Measurements from ENCODE around the gene OSBP2.

OSBP2 gene

DNA sequence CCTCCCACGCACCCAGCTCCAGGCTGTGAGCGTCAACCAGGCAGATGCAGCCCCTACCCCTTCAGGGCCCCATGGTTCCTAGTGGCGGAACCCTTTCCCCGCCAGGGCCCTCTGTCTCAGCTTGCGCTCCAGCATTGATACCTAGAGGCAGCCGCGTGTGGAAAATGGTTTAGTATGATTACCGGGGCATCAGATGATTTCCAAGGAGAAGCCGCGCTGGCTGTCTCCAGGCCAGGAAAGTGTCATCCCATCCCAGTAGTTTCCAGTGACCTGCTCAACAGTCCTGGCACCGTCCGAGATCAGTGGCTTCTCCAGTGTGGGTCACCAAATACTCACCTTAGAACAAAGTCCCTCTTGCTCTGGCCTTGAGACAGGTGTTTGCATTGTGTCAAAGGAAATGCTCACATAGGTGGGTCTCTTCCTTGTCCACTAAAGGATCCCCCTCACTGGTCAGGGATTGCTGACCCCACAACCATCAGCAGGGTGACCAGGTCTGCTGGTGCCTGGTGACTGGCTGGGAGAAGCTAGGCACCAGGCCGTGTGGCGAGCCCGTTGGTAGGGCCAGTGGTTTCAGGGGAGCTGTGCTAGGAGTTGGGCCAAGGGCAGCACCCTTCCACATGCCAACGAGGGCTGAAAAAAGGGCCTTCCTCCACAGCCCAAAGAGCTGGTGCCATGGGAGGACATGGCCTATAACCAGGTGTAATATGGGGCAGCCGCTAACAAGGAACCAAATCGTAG lies 164.5 kb downstream of the OSBP2 start:
- no peak overlapping the region for H3K4me3 ChIP-seq (ENCODE audit: low read depth, low read length)
- TF ChIP-seq, protein P1, sequence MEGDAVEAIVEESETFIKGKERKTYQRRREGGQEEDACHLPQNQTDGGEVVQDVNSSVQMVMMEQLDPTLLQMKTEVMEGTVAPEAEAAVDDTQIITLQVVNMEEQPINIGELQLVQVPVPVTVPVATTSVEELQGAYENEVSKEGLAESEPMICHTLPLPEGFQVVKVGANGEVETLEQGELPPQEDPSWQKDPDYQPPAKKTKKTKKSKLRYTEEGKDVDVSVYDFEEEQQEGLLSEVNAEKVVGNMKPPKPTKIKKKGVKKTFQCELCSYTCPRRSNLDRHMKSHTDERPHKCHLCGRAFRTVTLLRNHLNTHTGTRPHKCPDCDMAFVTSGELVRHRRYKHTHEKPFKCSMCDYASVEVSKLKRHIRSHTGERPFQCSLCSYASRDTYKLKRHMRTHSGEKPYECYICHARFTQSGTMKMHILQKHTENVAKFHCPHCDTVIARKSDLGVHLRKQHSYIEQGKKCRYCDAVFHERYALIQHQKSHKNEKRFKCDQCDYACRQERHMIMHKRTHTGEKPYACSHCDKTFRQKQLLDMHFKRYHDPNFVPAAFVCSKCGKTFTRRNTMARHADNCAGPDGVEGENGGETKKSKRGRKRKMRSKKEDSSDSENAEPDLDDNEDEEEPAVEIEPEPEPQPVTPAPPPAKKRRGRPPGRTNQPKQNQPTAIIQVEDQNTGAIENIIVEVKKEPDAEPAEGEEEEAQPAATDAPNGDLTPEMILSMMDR (IDR thresholded peaks at IDR 0.05; ENCODE audit: insufficient read depth, low read depth, low read length, missing control alignments) = no peak
- DNase-seq (ENCODE audit: low read depth) = no peak

DNA sequence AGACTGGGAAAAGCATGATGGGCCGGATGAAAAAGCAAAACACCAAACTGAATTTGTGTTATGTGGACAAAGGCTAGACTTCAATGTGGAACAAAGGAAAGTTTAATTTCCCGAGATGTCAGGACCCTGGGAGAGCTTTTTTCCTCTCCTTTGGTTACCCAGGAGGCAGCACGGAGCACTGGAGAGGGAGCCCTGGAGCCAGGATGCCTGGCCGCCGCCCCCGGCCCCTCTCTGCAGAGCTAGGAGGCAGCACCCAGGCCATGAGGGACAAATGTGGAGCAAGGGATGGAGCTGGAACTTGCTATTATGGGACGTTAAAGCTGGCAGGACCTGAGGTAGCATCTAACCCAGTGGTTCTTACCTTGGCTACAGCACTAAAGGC lies 165.0 kb downstream of the OSBP2 start:
- H3K4me3 ChIP-seq (ENCODE audit: low read depth, low read length) = no peak overlapping the region
- TF ChIP-seq, protein P1 (IDR thresholded peaks at IDR 0.05; ENCODE audit: insufficient read depth, low read depth, low read length, missing control alignments) = no peak
- DNase-seq (ENCODE audit: low read depth) = no peak

DNA sequence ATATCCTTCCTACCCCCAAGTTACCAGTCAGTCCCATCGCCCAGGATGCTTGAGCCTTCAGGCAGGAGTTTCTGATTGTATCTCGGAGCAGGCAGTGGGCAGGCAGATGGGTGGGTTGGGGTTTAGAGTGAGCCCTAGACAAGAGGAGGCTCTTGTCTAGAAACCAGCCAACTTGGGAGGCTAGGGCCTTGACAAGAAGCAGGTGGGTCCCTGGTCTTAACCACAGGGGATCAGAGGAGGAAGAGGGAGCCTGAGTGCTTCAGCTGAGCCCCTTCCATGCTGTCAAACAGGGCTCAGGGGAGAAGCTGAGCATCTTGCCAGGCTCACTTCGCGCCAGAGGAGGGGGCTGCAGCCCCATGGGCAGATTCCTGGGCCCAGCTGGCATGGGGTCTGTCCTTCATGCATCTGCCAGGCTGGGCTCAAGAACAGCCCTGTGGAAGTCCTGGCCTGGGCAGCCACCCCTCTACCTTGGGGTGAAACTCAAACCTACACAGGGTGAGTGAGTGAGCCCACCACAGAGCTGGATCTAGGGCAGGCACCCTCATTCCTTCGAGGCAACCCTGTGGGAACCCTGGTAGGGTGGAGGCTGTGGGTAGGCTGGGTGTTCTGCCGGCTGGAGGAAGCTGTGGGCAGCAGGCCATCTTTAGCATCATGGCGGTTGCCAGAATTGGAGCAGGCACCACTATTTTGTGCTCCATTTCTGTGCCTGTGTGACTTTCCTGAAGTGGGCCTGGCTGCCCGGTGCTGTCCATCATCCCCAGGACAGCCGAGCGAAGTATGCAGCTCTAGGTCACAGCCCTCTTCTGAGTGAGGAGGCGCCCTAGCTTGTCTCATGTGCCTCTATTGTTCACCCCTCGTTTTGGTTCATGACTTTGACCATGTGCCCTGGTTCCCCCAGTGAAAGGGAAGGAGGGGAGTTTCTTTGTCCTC lies 165.8 kb downstream of the OSBP2 start:
- H3K4me3 ChIP-seq (ENCODE audit: low read depth, low read length) = no peak overlapping the region
- TF ChIP-seq, protein P1 (IDR thresholded peaks at IDR 0.05; ENCODE audit: insufficient read depth, low read depth, low read length, missing control alignments) = no peak
- no peak for DNase-seq (ENCODE audit: low read depth)

DNA sequence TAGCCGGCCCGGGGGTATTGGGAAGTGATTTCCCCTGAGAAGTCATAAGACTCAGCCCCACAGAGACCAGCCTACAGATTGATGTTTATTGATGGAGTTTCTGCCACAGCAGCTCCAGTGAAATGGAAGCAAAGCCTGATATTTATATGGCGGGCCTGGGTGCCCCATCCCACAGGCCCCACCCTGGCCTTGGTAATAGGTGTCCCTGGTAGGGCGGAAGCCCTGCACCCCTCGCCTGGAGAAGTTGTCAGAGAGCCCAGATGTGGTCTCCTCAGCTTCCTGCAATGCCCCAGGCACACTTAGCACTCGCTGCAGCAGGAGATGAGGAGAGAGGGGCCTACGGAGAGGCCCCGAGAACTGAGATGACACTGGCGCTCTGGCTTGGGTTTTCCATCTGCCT lies 166.5 kb downstream of the OSBP2 start:
- TF ChIP-seq, protein P1 (IDR thresholded peaks at IDR 0.05; ENCODE audit: insufficient read depth, low read depth, low read length, missing control alignments) = no peak
- no peak for DNase-seq (ENCODE audit: low read depth)
- no peak overlapping the region for H3K4me3 ChIP-seq (ENCODE audit: low read depth, low read length)

DNA sequence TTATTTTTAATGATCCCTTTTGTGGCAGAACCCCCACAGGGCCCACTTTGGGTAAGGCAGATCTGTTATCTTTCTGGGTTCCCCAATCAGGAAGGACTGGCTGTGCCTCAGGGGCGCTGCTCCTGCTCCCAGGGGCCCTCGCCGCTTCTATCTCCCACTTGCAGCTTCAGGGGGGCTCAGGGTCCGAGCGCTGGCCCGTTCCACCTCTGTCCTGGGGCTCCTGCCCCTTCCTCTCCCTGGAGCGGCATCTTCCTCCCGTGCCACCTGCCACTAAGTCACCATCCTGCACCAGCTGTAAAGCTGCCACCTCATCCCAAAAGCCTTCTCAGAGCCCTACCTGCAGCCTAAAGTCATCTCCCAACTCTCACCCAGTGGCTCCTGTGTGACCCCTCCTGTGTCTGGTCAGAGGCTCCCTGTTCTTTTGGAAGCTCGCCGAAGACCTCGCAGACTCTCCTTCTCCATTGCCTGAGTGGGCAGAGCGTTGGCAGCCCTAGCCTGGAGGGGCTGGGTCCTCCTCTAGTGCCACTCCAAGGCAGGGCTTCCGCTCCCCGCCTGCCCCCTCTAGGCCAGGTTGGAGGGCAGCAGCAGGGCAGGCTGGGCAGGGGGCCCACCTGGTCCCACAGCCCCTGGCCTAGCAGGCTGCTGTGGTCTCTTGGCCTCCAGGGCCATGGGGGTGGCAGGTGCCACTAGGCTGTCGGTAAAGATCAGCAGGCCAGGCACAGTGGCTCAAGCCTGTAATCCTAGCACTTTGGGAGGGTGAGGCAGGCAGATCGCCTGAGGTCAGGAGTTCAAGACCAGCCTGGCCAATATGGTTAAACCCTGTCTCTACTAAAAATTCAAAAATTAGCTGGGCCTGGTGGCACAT lies 167.2 kb downstream of the OSBP2 start:
- DNase-seq (ENCODE audit: low read depth) = no peak
- TF ChIP-seq, protein P1 (IDR thresholded peaks at IDR 0.05; ENCODE audit: insufficient read depth, low read depth, low read length, missing control alignments) = no peak

DNA sequence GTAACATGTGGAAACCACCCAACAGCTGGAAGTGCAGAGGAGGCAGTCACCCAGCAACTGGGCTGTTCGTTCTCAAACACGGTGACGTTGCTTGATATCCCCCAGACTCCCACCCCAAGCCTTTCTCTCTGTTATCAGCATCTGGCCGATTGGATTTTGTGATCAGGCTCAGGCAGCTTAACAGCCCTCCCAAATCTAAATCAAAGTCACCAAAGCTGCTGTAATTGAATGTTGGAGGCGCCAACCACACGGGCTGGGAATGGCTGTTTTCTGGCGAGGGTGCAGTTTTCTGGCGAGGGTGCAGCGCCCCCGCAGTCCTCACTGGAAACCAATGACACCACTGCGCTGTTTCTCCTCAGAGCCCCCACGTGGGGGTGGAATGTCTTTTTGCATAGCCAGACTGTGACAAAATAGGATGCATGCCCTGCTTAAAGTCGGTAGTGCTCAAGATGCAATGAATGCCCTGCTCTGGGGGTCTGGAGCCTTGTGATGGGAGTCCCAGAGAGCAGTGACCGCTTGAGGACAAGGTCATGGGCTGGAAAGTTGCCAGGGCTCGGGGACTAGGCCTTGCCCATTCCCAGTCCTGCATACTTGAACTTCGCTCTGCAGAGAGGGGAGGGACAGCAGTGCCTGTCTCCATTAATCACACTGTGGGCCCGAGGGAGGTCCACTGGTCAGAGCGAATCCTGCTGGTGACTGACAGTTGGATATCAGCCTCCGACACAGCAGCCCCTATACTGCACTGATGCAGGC lies 168.6 kb downstream of the OSBP2 start:
- TF ChIP-seq, protein P1 (IDR thresholded peaks at IDR 0.05; ENCODE audit: insufficient read depth, low read depth, low read length, missing control alignments) = no peak
- DNase-seq (ENCODE audit: low read depth) = no peak
- no peak overlapping the region for H3K4me3 ChIP-seq (ENCODE audit: low read depth, low read length)

More for the DNA sequence above, 167.2 kb downstream of the OSBP2 start:
- no peak overlapping the region for H3K4me3 ChIP-seq (ENCODE audit: low read depth, low read length)
